ENCODE data around the gene EIF4E3.

Gene EIF4E3

GRCh38 chr3:71723452-71724170 lies 1.6 kb downstream of the EIF4E3 start:
- DNase-seq (ENCODE audit: low spot score) = no peak

GRCh38 chr3:71722693-71723092 lies 2.5 kb downstream of the EIF4E3 start:
- DNase-seq (ENCODE audit: low spot score) = no peak

- DNase-seq (ENCODE audit: low spot score) = no peak
These were observed 3.5 kb downstream of the EIF4E3 start for GRCh38 chr3:71721651-71722157.

- DNase-seq (ENCODE audit: low spot score) = no peak
These were observed 4.2 kb downstream of the EIF4E3 start for GRCh38 chr3:71721002-71721401.

GRCh38 chr3:71718072-71718471 lies 7.1 kb downstream of the EIF4E3 start:
- no peak for DNase-seq (ENCODE audit: low spot score)

- no peak for DNase-seq (ENCODE audit: low spot score)
These were observed 10.6 kb downstream of the EIF4E3 start for GRCh38 chr3:71714595-71714994.

- DNase-seq (ENCODE audit: low spot score) = peak; percentile 80
These were observed 12.2 kb downstream of the EIF4E3 start for GRCh38 chr3:71713041-71713440.

- peak; percentile 57 for DNase-seq (ENCODE audit: low spot score)
These were observed 14.2 kb downstream of the EIF4E3 start for GRCh38 chr3:71710906-71711494.

- no peak for DNase-seq (ENCODE audit: low spot score)
These were observed 15.2 kb downstream of the EIF4E3 start for GRCh38 chr3:71709908-71710511.

- DNase-seq (ENCODE audit: low spot score) = no peak
These were observed 16.6 kb downstream of the EIF4E3 start for GRCh38 chr3:71708476-71709105.

- DNase-seq (ENCODE audit: low spot score) = no peak
These were observed 17.6 kb downstream of the EIF4E3 start for GRCh38 chr3:71707595-71707994.

- DNase-seq (ENCODE audit: low spot score) = no peak
These were observed 19.5 kb downstream of the EIF4E3 start for GRCh38 chr3:71705681-71706080.

GRCh38 chr3:71704915-71705314 lies 20.3 kb downstream of the EIF4E3 start:
- DNase-seq (ENCODE audit: low spot score) = no peak

- no peak for DNase-seq (ENCODE audit: low spot score)
These were observed 21.4 kb downstream of the EIF4E3 start for GRCh38 chr3:71703797-71704196.

GRCh38 chr3:71702131-71703024 lies 22.8 kb downstream of the EIF4E3 start:
- DNase-seq (ENCODE audit: low spot score) = no peak

- DNase-seq (ENCODE audit: low spot score) = no peak
These were observed 23.9 kb downstream of the EIF4E3 start for GRCh38 chr3:71701251-71701762.

GRCh38 chr3:71695000-71695482 lies 30.2 kb downstream of the EIF4E3 start:
- DNase-seq (ENCODE audit: low spot score) = no peak

GRCh38 chr3:71694358-71694999 lies 30.7 kb downstream of the EIF4E3 start:
- no peak for DNase-seq (ENCODE audit: low spot score)

- DNase-seq (ENCODE audit: low spot score) = no peak
These were observed 31.6 kb downstream of the EIF4E3 start for GRCh38 chr3:71693641-71694040.

- no peak for DNase-seq (ENCODE audit: low spot score)
These were observed 33.1 kb downstream of the EIF4E3 start for GRCh38 chr3:71692139-71692538.

- DNase-seq (ENCODE audit: low spot score) = no peak
These were observed 34.8 kb downstream of the EIF4E3 start for GRCh38 chr3:71690341-71690841.

All from SW480 (cell line).